DND-41 (cell line): ENCODE results near the gene CHPF.

Experiments
- ATAC-seq: fragments of 200-7000 bp; cut with Tn5 transposase; 3 replicates; pipeline ENCODE4 v1.9.1; 2021; ENCODE audit warnings: low read depth; ENCODE audit not compliant: insufficient read depth
- DNase-seq: peaks from one replicate; pipeline ENCODE4 v3.0.0-alpha.2; 2020
- H2AFZ ChIP-seq: 2 replicates; pipeline ENCODE4 v1.6.0; 2012; ENCODE audit warnings: low read depth, low read length
- H3K27ac ChIP-seq: 2 replicates; pipeline ENCODE4 v1.5.1; 2012; ENCODE audit warnings: low read length, inconsistent platforms
- H3K27me3 ChIP-seq: fragments of 200-600 bp; sonication (generic); 2 replicates; pipeline ENCODE4 v1.6.0; 2012; ENCODE audit warnings: low read length, mild to moderate bottlenecking, inconsistent platforms; ENCODE audit not compliant: insufficient read depth, poor library complexity
- H3K36me3 ChIP-seq: 2 replicates; pipeline ENCODE4 v1.5.1; 2012; ENCODE audit warnings: low read length, inconsistent platforms; ENCODE audit not compliant: insufficient read depth
- H3K4me1 ChIP-seq: 2 replicates; pipeline ENCODE4 v1.5.1; 2012; ENCODE audit warnings: mild to moderate bottlenecking, low read length; ENCODE audit not compliant: insufficient read depth
- H3K4me2 ChIP-seq: 2 replicates; pipeline ENCODE4 v1.6.0; 2012; ENCODE audit warnings: mild to moderate bottlenecking, moderate library complexity, low read length, inconsistent platforms; ENCODE audit not compliant: insufficient read depth
- H3K4me3 ChIP-seq, 2 experiments: fragments of 200-600 bp in 1 of 2; shearing (Covaris generic) in 1 of 2; 2 replicates each; pipeline ENCODE4 v1.5.1; 2012 to 2016; ENCODE audit warnings: inconsistent platforms in 2 of 2, low read length in 2 of 2, mild to moderate bottlenecking in 2 of 2, low read depth in 1 of 2, moderate library complexity in 1 of 2
- H3K79me2 ChIP-seq: 2 replicates; pipeline ENCODE4 v1.6.0; 2012; ENCODE audit warnings: low read length, inconsistent platforms; ENCODE audit not compliant: insufficient read depth
- H3K9ac ChIP-seq: 2 replicates; pipeline ENCODE4 v1.6.0; 2012; ENCODE audit warnings: low read depth, mild to moderate bottlenecking, inconsistent platforms, low read length, moderate library complexity
- H3K9me3 ChIP-seq: 2 replicates; pipeline ENCODE4 v1.5.1; 2012; ENCODE audit warnings: low read length, moderate library complexity, mild to moderate bottlenecking, inconsistent platforms; ENCODE audit not compliant: insufficient read depth, severe bottlenecking
- H4K20me1 ChIP-seq: 2 replicates; pipeline ENCODE4 v1.6.0; 2012; ENCODE audit warnings: low read length; ENCODE audit not compliant: insufficient read depth
- CTCF ChIP-seq: IDR thresholded peaks from 2 replicates; pipeline ENCODE4 v1.5.1; 2012; ENCODE audit warnings: borderline replicate concordance, low read length, moderate library complexity, mild to moderate bottlenecking; ENCODE audit not compliant: poor library complexity, severe bottlenecking; ENCODE audit errors: extremely low read depth
- EZH2 ChIP-seq: IDR thresholded peaks from 3 replicates; pipeline ENCODE4 v1.6.1; 2012; ENCODE audit warnings: borderline replicate concordance, low read depth, mild to moderate bottlenecking, moderate library complexity, low read length, inconsistent platforms; ENCODE audit not compliant: severe bottlenecking

The CHPF gene

GRCh38 chr2:219553168-219553417 lies 9.5 kb upstream of the CHPF start:
- DNase-seq: no peak
- H3K4me3 ChIP-seq: no peak overlapping the region
- H3K4me1 ChIP-seq: no peaks in the 10 kb centered on the region
- TF ChIP-seq EZH2 (no peak), CTCF (no peak)
- H3K4me2 ChIP-seq: no peak overlapping the region
- no peak for ATAC-seq
- H3K27ac ChIP-seq: no peak overlapping the region
- no peak overlapping the region for H2AFZ ChIP-seq
- H3K9me3 ChIP-seq: no peaks in the 10 kb centered on the region
- no peaks in the 10 kb centered on the region for H3K79me2 ChIP-seq
- H3K9ac ChIP-seq: no peak overlapping the region
- H3K27me3 ChIP-seq: no peaks in the 10 kb centered on the region
- no peaks in the 10 kb centered on the region for H4K20me1 ChIP-seq
- H3K36me3 ChIP-seq: no peaks in the 10 kb centered on the region

DNA sequence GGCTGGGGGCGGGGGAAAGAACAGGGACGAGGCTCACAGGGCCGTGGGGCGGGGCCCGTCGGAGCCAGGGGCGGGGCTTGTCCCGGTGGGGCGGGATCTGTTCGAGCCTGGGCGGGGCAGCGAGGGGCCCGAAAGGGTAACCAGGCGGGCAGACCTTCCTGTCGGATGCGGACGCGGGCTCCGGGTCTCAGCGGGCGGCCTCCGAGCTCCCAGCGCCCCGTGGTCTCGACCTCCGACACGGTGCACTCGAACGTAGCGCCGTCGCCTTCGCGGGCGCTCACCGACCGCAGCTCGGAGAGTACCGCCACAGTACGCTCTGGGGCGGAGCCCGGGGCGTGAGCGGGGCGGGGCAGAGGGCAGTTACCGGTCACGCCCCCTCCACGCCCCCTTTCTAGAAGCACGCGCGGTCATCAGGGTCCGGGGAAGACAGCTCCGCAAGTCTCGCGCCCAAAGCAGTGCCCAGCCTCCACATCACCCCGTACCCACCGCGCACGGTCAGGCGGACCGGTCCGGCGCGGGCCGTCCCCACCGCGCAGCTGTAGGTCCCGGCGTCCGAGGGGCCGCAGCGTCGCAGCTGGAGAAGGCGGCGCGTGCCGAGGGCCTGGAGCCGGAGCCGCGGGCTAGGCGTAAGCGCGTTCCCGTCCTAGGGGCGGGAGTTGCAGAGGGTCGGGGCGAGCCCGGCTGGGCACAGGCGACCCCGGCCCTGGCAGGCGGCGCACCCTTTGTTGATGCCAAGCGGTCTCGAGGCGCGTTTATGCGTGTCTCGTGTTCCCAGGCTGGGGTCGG lies 9.0 kb upstream of the CHPF start:
- no peak overlapping the region for H3K4me2 ChIP-seq
- H3K9me3 ChIP-seq: no peaks in the 10 kb centered on the region
- TF ChIP-seq CTCF (no peak), EZH2 (no peak)
- no peaks in the 10 kb centered on the region for H4K20me1 ChIP-seq
- no peaks in the 10 kb centered on the region for H3K36me3 ChIP-seq
- H3K79me2 ChIP-seq: no peaks in the 10 kb centered on the region
- no peaks in the 10 kb centered on the region for H3K4me1 ChIP-seq
- H3K27ac ChIP-seq: no peak overlapping the region
- H2AFZ ChIP-seq: no peak overlapping the region
- ATAC-seq: no peak
- H3K9ac ChIP-seq: no peak overlapping the region
- DNase-seq: no peak
- no peak overlapping the region for H3K4me3 ChIP-seq
- H3K27me3 ChIP-seq: no peaks in the 10 kb centered on the region

GRCh38 chr2:219551441-219552381 lies 8.1 kb upstream of the CHPF start:
- no peaks in the 10 kb centered on the region for H3K4me1 ChIP-seq
- H3K27ac ChIP-seq: no peak overlapping the region
- DNase-seq (no peak), ATAC-seq (no peak)
- H3K9ac ChIP-seq: no peak overlapping the region
- H3K9me3 ChIP-seq: no peaks in the 10 kb centered on the region
- H3K79me2 ChIP-seq: no peaks in the 10 kb centered on the region
- no peaks in the 10 kb centered on the region for H3K36me3 ChIP-seq
- H2AFZ ChIP-seq: no peak overlapping the region
- TF ChIP-seq CTCF: no peak
- TF ChIP-seq EZH2: no peak
- H3K27me3 ChIP-seq: no peaks in the 10 kb centered on the region
- no peak overlapping the region for H3K4me2 ChIP-seq
- H3K4me3 ChIP-seq: no peak overlapping the region
- H4K20me1 ChIP-seq: peaks cover 2% of the 10 kb centered on the region; the same call in 1 of the 2 replicates
